Activated CD4-positive, alpha-beta T cell treated with anti-CD3 and anti-CD28 coated beads, Interleukin-2, amount 10 ng/mL, durations not matched to agents 7 days and 5 days (primary cell): ENCODE measurements around the gene BDP1. TPM values are rescaled to one million over a fixed set of nuclear protein-coding genes. Genes with fewer than 3 reads are reported as not detected.
"Not testable (repeated sequence)": the region's sequence is repeated elsewhere in the genome, so short reads cannot be mapped to it uniquely, and the experiment has no call there.

Experiments used
- CTCF ChIA-PET: fragments of 350-600 bp; sonication (Branson Sonifier 250); formaldehyde crosslinking; loops from one replicate; lab custom pipeline; 2021; ENCODE audit warnings: antibody characterized with exemption; lab: Charles Lee
- POLR2A ChIA-PET: fragments of 350-600 bp; sonication (Branson Sonifier 250); formaldehyde crosslinking; loops from one replicate; lab custom pipeline; 2021; ENCODE audit warnings: antibody characterized with exemption; lab: Charles Lee
- DNase-seq: peaks from one replicate; pipeline ENCODE4 v3.0.0-alpha.2; 2020
- H3K27ac Mint-ChIP-seq: one replicate; pipeline ENCODE4 v1.8.0; 2021; ENCODE audit warnings: mild to moderate bottlenecking, moderate library complexity, mixed read lengths
- H3K27me3 Mint-ChIP-seq: one replicate; pipeline ENCODE4 v1.8.0; 2021; ENCODE audit warnings: mixed read lengths
- H3K36me3 Mint-ChIP-seq: one replicate; pipeline ENCODE4 v1.8.0; 2021; ENCODE audit warnings: low read depth, mixed read lengths
- H3K4me1 Mint-ChIP-seq: one replicate; pipeline ENCODE4 v1.8.0; 2021; ENCODE audit warnings: mixed read lengths
- H3K4me3 Mint-ChIP-seq: one replicate; pipeline ENCODE4 v1.8.0; 2021; ENCODE audit warnings: mild to moderate bottlenecking, moderate library complexity, mixed read lengths
- H3K9me3 Mint-ChIP-seq: one replicate; pipeline ENCODE4 v1.8.0; 2021; ENCODE audit warnings: mixed read lengths
- total RNA-seq, 2 experiments: library from RNA; stranded (reverse); gene quantifications; one replicate each; pipeline ENCODE4 v1.2.3, GENCODE V29; 2021

The BDP1 gene
- total RNA-seq, 2 experiments from 2014 or later: 32.3 to 34.2 TPM

- DNase-seq: peak; percentile 38
Observed at GRCh38 chr5:71586052-71586940, 130.8 kb downstream of the BDP1 start.

GRCh38 chr5:71586941-71587765 is 131.7 kb downstream of the BDP1 start, which contains the start of gene MCCC2:
Gene MCCC2 (plus strand): TSS chr5:71587340. CDS start chr5:71587426, 86 bp downstream.
- DNase-seq: peak; percentile 98
- peak within 1 kb of the TSS; percentile 94 for H3K4me3 Mint-ChIP-seq
- peaks cover 33% of the 10 kb centered on the region for H3K4me1 Mint-ChIP-seq
- ChIA-PET CTCF (interaction anchor here (0.7 to 5.5 kb wide), 5 partner anchors 10 to 728 kb away, joined by 3 to 47 read pairs (median 3); no protein-coding TSS in a partner anchor), POLR2A (interaction anchor here (0.7 kb wide), 1 partner anchor 14 kb away, joined by 4 read pairs; no protein-coding TSS in a partner anchor)
- H3K9me3 Mint-ChIP-seq: no peaks in the 10 kb centered on the region
- H3K27ac Mint-ChIP-seq: peak within 1 kb of the TSS; percentile 99
- H3K36me3 Mint-ChIP-seq: peaks cover 5% of the 10 kb centered on the region
- no peaks in the 10 kb centered on the region for H3K27me3 Mint-ChIP-seq

More at GRCh38 chr5:71586052-71586940, 130.8 kb downstream of the BDP1 start:
- Mint-ChIP-seq H3K4me3 (peak overlapping the region; percentile 94), H3K4me1 (peaks cover 33% of the 10 kb centered on the region), H3K27me3 (no peaks in the 10 kb centered on the region), H3K36me3 (peaks cover 5% of the 10 kb centered on the region), H3K9me3 (no peaks in the 10 kb centered on the region), H3K27ac (peak overlapping the region; percentile 99)
- CTCF ChIA-PET: interaction anchor here (0.7 to 5.5 kb wide), 5 partner anchors 11 to 729 kb away, joined by 3 to 47 read pairs (median 3); no protein-coding TSS in a partner anchor
- POLR2A ChIA-PET: no interaction called here

GRCh38 chr5:71587766-71588532 is 132.5 kb downstream of the BDP1 start:
- peaks cover 35% of the 10 kb centered on the region for H3K4me1 Mint-ChIP-seq
- H3K36me3 Mint-ChIP-seq: peaks cover 8% of the 10 kb centered on the region
- peak; percentile 14 for DNase-seq
- H3K4me3 Mint-ChIP-seq: peak overlapping the region; percentile 94
- ChIA-PET POLR2A (interaction anchor here (0.7 kb wide), 1 partner anchor 13 kb away, joined by 4 read pairs; no protein-coding TSS in a partner anchor), CTCF (interaction anchor here (0.6 to 5.5 kb wide), 4 partner anchors 9 to 97 kb away, joined by 3 to 47 read pairs (median 4); no protein-coding TSS in a partner anchor)
- no peaks in the 10 kb centered on the region for H3K9me3 Mint-ChIP-seq
- no peaks in the 10 kb centered on the region for H3K27me3 Mint-ChIP-seq
- peak overlapping the region; percentile 99 for H3K27ac Mint-ChIP-seq

GRCh38 chr5:71588533-71588885 is 133.1 kb downstream of the BDP1 start:
- H3K36me3 Mint-ChIP-seq: peaks cover 8% of the 10 kb centered on the region
- no peaks in the 10 kb centered on the region for H3K27me3 Mint-ChIP-seq
- H3K4me3 Mint-ChIP-seq: peak overlapping the region; percentile 94
- ChIA-PET CTCF (interaction anchor here (0.6 to 5.5 kb wide), 2 partner anchors 12 to 56 kb away, joined by 4 to 47 read pairs; no protein-coding TSS in a partner anchor), POLR2A (no interaction called here)
- H3K9me3 Mint-ChIP-seq: no peaks in the 10 kb centered on the region
- DNase-seq: no peak
- peak overlapping the region; percentile 99 for H3K27ac Mint-ChIP-seq
- peaks cover 35% of the 10 kb centered on the region for H3K4me1 Mint-ChIP-seq

GRCh38 chr5:71589903-71590302 is 134.5 kb downstream of the BDP1 start:
- Mint-ChIP-seq H3K4me1 (peaks cover 35% of the 10 kb centered on the region), H3K27me3 (no peaks in the 10 kb centered on the region), H3K9me3 (no peaks in the 10 kb centered on the region), H3K36me3 (peaks cover 8% of the 10 kb centered on the region), H3K4me3 (no peak overlapping the region), H3K27ac (peak overlapping the region; percentile 6)
- no peak for DNase-seq
- POLR2A ChIA-PET: no interaction called here
- CTCF ChIA-PET: interaction anchor here (0.9 to 5.5 kb wide), 2 partner anchors 11 to 48 kb away, joined by 3 to 47 read pairs; no protein-coding TSS in a partner anchor

- no peak overlapping the region for H3K4me3 Mint-ChIP-seq
- H3K9me3 Mint-ChIP-seq: no peaks in the 10 kb centered on the region
- H3K27me3 Mint-ChIP-seq: no peaks in the 10 kb centered on the region
- ChIA-PET CTCF (interaction anchor here (1.0 to 5.5 kb wide), 2 partner anchors 10 to 15 kb away, joined by 3 to 47 read pairs; no protein-coding TSS in a partner anchor), POLR2A (no interaction called here)
- peaks cover 14% of the 10 kb centered on the region for H3K36me3 Mint-ChIP-seq
- H3K27ac Mint-ChIP-seq: no peak overlapping the region
- peaks cover 35% of the 10 kb centered on the region for H3K4me1 Mint-ChIP-seq
- DNase-seq: no peak
Observed at GRCh38 chr5:71591100-71591499, 135.6 kb downstream of the BDP1 start.

GRCh38 chr5:71596169-71596568 is 140.7 kb downstream of the BDP1 start:
- no peak for DNase-seq
- Mint-ChIP-seq H3K27me3 (no peaks in the 10 kb centered on the region), H3K4me1 (peaks cover 19% of the 10 kb centered on the region), H3K9me3 (peaks cover 2% of the 10 kb centered on the region), H3K36me3 (peaks cover 40% of the 10 kb centered on the region), H3K4me3 (no peak overlapping the region), H3K27ac (no peak overlapping the region)
- CTCF ChIA-PET: interaction anchor here (1.3 kb wide), 1 partner anchor 12 kb away, joined by 3 read pairs; no protein-coding TSS in a partner anchor
- POLR2A ChIA-PET: no interaction called here

- Mint-ChIP-seq H3K4me1 (peaks cover 26% of the 10 kb centered on the region), H3K27me3 (no peaks in the 10 kb centered on the region), H3K36me3 (peaks cover 43% of the 10 kb centered on the region), H3K9me3 (peaks cover 2% of the 10 kb centered on the region), H3K27ac (no peak overlapping the region), H3K4me3 (no peak overlapping the region)
- DNase-seq: no peak
- POLR2A ChIA-PET: no interaction called here
- CTCF ChIA-PET: interaction anchor here (1.1 to 1.4 kb wide), 2 partner anchors 9 to 12 kb away, joined by 3 read pairs; no protein-coding TSS in a partner anchor
Observed at GRCh38 chr5:71597001-71597400, 141.6 kb downstream of the BDP1 start.

GRCh38 chr5:71600783-71601182 is 145.3 kb downstream of the BDP1 start:
- ChIA-PET POLR2A (interaction anchor here (1.2 kb wide), 1 partner anchor 13 kb away, joined by 4 read pairs; no protein-coding TSS in a partner anchor), CTCF (interaction anchor here (0.6 to 2.3 kb wide), 13 partner anchors 8 to 1284 kb away, joined by 3 to 47 read pairs (median 5); partner anchors contain the start of gene MCCC2)
- Mint-ChIP-seq H3K4me3 (no peak overlapping the region), H3K36me3 (peaks cover 57% of the 10 kb centered on the region), H3K9me3 (peaks cover 2% of the 10 kb centered on the region), H3K4me1 (peaks cover 30% of the 10 kb centered on the region), H3K27ac (peak overlapping the region; percentile 83), H3K27me3 (no peaks in the 10 kb centered on the region)
- no peak for DNase-seq

- ChIA-PET CTCF (interaction anchor here (0.6 to 2.3 kb wide), 13 partner anchors 9 to 1283 kb away, joined by 3 to 47 read pairs (median 5); partner anchors contain the start of gene MCCC2), POLR2A (interaction anchor here (0.6 to 1.2 kb wide), 2 partner anchors 14 to 984 kb away, joined by 4 read pairs; no protein-coding TSS in a partner anchor)
- Mint-ChIP-seq H3K9me3 (peaks cover 2% of the 10 kb centered on the region), H3K27me3 (no peaks in the 10 kb centered on the region), H3K27ac (peak overlapping the region; percentile 83), H3K4me3 (no peak overlapping the region), H3K36me3 (peaks cover 54% of the 10 kb centered on the region), H3K4me1 (peaks cover 30% of the 10 kb centered on the region)
- DNase-seq: peak; percentile 74
Observed at GRCh38 chr5:71601222-71602026, 146.0 kb downstream of the BDP1 start.

GRCh38 chr5:71609916-71610315 is 154.5 kb downstream of the BDP1 start:
- H3K27me3 Mint-ChIP-seq, H3K4me3 Mint-ChIP-seq, POLR2A ChIA-PET, H3K9me3 Mint-ChIP-seq, H3K4me1 Mint-ChIP-seq, H3K27ac Mint-ChIP-seq, DNase-seq, CTCF ChIA-PET: not testable (repeated sequence)
- H3K36me3 Mint-ChIP-seq: peaks cover 24% of the 10 kb centered on the region
